Neutrophil (primary cell): ENCODE data around the gene CSF1.
"Not testable (repeated sequence)": the region's sequence is repeated elsewhere in the genome, so short reads cannot be mapped to it uniquely, and the experiment has no call there.

Source experiments
- H3K27ac ChIP-seq: fragments of 200-600 bp; sonication (generic); 2 replicates; pipeline ENCODE4 v1.5.1; 2016; ENCODE audit warnings: mild to moderate bottlenecking, moderate library complexity
- H3K27me3 ChIP-seq: fragments of 200-600 bp; sonication (generic); 2 replicates; pipeline ENCODE4 v1.6.0; 2016; ENCODE audit warnings: mild to moderate bottlenecking
- H3K36me3 ChIP-seq: fragments of 200-600 bp; sonication (generic); 2 replicates; pipeline ENCODE4 v1.5.1; 2017
- H3K4me1 ChIP-seq, 2 experiments: fragments of 200-600 bp in 1 of 2; sonication (generic) in 1 of 2; 1 replicate in 1 of 2; 2 replicates in 1 of 2; pipeline versions ENCODE4 v1.5.1 to v1.6.1; 2013 to 2016; ENCODE audit warnings: low read depth in 1 of 2, low read length in 1 of 2, mild to moderate bottlenecking in 1 of 2, moderate library complexity in 1 of 2; ENCODE audit not compliant: control insufficient read depth in 1 of 2, insufficient read depth in 1 of 2
- H3K4me3 ChIP-seq, 2 experiments: fragments of 200-600 bp in 1 of 2; sonication (generic) in 1 of 2; 1 replicate in 1 of 2; 2 replicates in 1 of 2; pipeline ENCODE4 v1.5.1; 2013 to 2016; ENCODE audit warnings: low read depth in 1 of 2, low read length in 1 of 2, mild to moderate bottlenecking in 1 of 2, moderate library complexity in 1 of 2
- H3K9me3 ChIP-seq: fragments of 200-600 bp; sonication (generic); 2 replicates; pipeline ENCODE4 v1.5.1; 2016
- TF ChIP-seq, protein P1 (sequence below): fragments of 200-600 bp; sonication (generic); IDR thresholded peaks from 2 replicates; pipeline ENCODE4 v1.5.1; 2016; ENCODE audit warnings: antibody characterized with exemption

CSF1 gene

DNA sequence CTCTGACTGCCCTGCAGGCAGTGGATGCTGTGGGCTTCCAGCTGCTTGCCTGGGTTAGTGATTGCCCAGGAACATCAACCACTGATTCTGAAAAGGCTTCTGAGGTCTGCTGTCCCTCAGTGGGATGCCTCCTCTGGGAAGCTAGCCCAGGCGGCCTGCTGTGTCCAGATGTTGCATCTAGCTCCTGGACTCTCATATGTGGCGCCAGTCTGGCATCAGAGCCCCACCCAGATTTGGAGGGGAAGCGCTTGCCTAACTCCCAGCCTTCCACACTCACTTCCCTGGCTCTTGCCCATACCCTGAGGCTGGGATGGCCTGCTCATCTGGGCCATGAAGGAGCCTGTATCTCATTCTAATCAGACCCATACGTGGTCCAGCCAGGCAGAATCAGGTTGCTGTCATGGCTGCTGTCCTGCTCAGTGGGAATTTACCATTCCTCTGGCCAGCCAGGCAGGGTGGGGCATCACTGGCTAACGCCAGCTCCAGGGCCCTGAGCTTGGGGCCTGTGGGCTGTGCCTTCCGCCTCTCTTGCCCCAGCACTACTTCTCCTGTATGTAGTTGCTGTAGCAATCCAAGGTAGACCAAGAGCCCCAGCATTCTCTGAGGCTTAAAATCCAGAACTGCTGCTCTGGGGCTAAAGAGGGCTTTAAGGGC is 4.1 kb downstream of the CSF1 start:
- no peaks in the 10 kb centered on the region for H3K9me3 ChIP-seq
- H3K36me3 ChIP-seq = peaks cover 20% of the 10 kb centered on the region
- no peak overlapping the region for H3K4me3 ChIP-seq
- no peak overlapping the region for H3K27ac ChIP-seq
- TF ChIP-seq, protein P1, sequence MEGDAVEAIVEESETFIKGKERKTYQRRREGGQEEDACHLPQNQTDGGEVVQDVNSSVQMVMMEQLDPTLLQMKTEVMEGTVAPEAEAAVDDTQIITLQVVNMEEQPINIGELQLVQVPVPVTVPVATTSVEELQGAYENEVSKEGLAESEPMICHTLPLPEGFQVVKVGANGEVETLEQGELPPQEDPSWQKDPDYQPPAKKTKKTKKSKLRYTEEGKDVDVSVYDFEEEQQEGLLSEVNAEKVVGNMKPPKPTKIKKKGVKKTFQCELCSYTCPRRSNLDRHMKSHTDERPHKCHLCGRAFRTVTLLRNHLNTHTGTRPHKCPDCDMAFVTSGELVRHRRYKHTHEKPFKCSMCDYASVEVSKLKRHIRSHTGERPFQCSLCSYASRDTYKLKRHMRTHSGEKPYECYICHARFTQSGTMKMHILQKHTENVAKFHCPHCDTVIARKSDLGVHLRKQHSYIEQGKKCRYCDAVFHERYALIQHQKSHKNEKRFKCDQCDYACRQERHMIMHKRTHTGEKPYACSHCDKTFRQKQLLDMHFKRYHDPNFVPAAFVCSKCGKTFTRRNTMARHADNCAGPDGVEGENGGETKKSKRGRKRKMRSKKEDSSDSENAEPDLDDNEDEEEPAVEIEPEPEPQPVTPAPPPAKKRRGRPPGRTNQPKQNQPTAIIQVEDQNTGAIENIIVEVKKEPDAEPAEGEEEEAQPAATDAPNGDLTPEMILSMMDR = no peak
- peaks cover 32% of the 10 kb centered on the region for H3K27me3 ChIP-seq
- peaks cover 19 to 30% of the 10 kb centered on the region in 2 experiments for H3K4me1 ChIP-seq

GRCh38 chr1:109917051-109917767 is 6.6 kb downstream of the CSF1 start:
- TF ChIP-seq, protein P1 = no peak
- peaks cover 16% of the 10 kb centered on the region for H3K27me3 ChIP-seq
- H3K4me1 ChIP-seq = peaks cover 3 to 13% of the 10 kb centered on the region in 2 experiments
- no peak overlapping the region for H3K4me3 ChIP-seq
- H3K36me3 ChIP-seq = peaks cover 35% of the 10 kb centered on the region
- no peak overlapping the region for H3K27ac ChIP-seq
- no peaks in the 10 kb centered on the region for H3K9me3 ChIP-seq

- Histone ChIP-seq H3K27ac (no peak overlapping the region), H3K36me3 (peaks cover 43% of the 10 kb centered on the region), H3K27me3 (peaks cover 8% of the 10 kb centered on the region), H3K9me3 (no peaks in the 10 kb centered on the region), H3K4me1 (peaks cover 0 to 6% of the 10 kb centered on the region in 2 experiments), H3K4me3 (no peak overlapping the region)
- TF ChIP-seq, protein P1 = no peak
Observed at GRCh38 chr1:109917768-109918606, 7.3 kb downstream of the CSF1 start.

DNA sequence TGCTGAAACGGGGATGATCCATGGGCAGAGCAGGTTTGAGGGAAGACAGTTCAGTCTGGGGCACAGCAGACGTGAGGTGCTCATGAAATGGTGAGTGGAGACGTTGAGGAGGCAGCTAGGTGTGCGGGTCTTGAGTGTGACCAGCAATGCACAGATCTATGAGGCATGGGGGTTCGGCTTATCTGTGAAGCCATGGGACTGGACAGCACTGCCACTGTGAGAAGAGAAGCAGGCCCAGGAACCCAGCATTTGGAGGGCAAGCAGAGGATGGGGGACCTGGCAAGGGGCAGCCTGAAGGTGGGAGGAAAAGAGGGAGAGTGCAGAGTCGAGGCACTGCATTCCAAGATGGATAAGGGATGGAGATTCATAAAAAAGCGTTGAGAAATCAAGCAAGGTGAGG is 8.0 kb downstream of the CSF1 start:
- Histone ChIP-seq H3K27ac (no peak overlapping the region), H3K27me3 (peaks cover 2% of the 10 kb centered on the region), H3K4me3 (no peak overlapping the region), H3K4me1 (peaks cover 0 to 6% of the 10 kb centered on the region in 2 experiments), H3K9me3 (no peaks in the 10 kb centered on the region), H3K36me3 (peaks cover 50% of the 10 kb centered on the region)
- TF ChIP-seq, protein P1 = no peak

DNA sequence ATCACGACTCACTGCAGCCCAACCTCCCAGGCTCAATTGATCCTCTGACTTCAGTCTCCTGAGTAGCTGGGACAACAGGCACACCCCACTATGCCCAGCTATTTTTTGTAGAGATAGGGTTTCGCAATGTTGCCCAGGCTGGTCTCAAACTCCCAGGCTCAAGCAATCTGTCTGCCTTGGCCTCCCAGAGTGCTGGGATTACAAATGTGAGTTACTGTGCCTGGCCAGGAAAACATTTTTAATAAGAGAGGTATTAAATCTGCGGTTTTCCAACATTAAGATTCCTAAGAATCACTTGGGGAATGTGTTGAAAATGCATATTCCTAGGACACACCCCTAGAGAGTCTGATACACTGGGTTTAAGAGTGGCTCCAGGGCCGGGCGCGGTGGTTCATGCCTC is 8.7 kb downstream of the CSF1 start:
- Histone ChIP-seq H3K9me3 (no peaks in the 10 kb centered on the region), H3K4me3 (no peak overlapping the region), H3K36me3 (peaks cover 56% of the 10 kb centered on the region), H3K27me3 (no peaks in the 10 kb centered on the region), H3K4me1 (peaks cover 0 to 5% of the 10 kb centered on the region in 2 experiments), H3K27ac (no peak overlapping the region)
- TF ChIP-seq, protein P1 = no peak

GRCh38 chr1:109920391-109920790 is 9.7 kb downstream of the CSF1 start:
- not testable (repeated sequence) for H3K4me3 ChIP-seq, H3K4me1 ChIP-seq
- peaks cover 67% of the 10 kb centered on the region for H3K36me3 ChIP-seq

More at GRCh38 chr1:109920391-109920790, 9.7 kb downstream of the CSF1 start:
- H3K9me3 ChIP-seq, H3K27me3 ChIP-seq, H3K27ac ChIP-seq: not testable (repeated sequence)
